SHP77 treated with DMSO at 0.1 percent for 48 hours (cell line): ENCODE data around the gene NTM.

Experiments
- DNase-seq: peaks from one replicate; lab custom pipeline; 2025; lab: John Stamatoyannopoulos, UW

Gene NTM

GRCh38 chr11:132114743-132115142 lies 744.3 kb downstream of the NTM start:
- no peak for DNase-seq

- DNase-seq = no peak
Measured at GRCh38 chr11:132115454-132115853, 745.0 kb downstream of the NTM start.

DNA sequence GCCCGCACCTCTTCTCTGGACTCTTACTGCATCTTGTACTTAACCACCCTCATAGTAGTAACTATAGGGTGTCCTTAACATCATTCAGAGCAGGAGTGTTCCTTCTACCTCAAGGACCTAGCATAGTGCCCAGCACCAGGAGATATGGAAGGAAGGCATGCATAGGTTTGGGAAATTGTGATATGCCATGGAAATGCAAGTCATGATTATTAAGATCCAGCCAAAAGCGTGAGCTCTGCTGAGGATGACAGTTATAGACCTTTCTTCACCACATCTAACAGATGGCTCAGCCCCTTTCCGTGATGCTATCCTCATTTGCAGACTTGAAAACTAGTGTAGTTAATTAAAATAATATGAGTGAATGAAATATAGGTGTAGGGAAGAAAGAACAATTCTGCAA lies 746.1 kb downstream of the NTM start:
- DNase-seq = no peak

DNA sequence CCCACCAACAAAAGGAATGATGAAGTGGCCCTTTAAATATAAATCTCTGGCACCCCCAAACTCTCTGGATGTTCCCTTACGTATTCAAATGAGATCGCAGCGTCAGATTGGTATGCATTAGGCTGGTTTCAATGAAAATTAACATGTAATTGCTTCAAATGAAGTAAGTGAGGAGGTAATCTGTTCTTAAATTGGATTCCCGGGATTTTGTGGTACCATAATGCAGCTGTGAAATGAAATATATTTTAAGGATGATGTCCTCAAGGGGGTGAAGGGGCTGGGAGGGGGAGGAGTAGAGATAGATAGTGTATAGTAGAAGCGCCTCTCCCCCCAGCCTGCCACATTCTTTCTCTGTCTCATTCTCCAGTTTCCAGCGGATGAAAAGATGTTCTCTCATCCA lies 748.2 kb downstream of the NTM start:
- DNase-seq = no peak

GRCh38 chr11:132119573-132119972 lies 749.2 kb downstream of the NTM start:
- DNase-seq = no peak

- no peak for DNase-seq
Measured at GRCh38 chr11:132122735-132123134, 752.3 kb downstream of the NTM start.

- no peak for DNase-seq
Measured at GRCh38 chr11:132123449-132123848, 753.0 kb downstream of the NTM start.

DNA sequence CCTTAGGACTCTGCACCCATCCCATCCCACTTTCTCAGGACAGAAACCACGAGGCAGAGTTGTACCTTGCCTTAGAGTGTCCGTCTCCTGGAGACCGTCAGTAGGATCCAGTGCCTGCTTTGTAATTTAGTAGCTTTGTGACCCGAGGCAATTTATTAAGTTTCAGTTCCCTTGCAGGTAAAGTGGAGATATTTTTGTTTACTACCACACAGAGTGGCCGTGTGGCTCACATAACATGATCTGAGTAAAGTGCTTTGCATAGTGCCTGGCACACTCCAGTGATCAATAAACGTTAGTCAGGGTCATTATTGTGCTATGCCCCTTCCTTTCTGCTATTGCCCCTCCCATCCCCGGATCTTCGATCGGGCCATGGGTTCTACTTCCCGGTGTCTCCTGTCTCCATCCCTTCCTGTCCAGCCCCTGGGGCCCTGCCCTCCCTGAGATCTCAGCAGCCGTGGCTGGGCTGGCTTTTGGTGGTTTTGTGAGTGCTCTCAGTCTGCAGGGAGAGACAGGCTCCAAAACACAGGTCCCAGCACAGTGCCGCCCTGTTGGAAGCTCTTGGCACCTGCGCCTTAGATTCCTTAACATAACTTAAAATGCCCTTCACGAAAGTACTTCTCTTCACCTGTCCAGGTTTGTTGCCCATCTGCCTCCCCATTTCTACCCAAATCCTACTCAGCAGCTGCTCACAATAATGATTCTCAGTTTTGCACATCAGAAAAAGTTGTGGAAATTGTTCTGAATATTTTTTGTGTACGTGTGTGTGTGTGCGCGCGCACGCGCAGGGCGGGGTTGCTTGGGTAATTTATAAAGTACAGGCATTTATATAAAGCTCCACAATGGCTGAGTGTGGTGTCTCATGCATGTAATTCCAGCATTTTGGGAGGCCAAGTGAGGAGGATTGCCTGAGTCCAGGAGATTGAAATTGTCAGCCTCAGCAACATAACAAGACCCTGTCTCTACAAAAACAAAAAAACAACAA lies 753.7 kb downstream of the NTM start:
- no peak for DNase-seq

DNA sequence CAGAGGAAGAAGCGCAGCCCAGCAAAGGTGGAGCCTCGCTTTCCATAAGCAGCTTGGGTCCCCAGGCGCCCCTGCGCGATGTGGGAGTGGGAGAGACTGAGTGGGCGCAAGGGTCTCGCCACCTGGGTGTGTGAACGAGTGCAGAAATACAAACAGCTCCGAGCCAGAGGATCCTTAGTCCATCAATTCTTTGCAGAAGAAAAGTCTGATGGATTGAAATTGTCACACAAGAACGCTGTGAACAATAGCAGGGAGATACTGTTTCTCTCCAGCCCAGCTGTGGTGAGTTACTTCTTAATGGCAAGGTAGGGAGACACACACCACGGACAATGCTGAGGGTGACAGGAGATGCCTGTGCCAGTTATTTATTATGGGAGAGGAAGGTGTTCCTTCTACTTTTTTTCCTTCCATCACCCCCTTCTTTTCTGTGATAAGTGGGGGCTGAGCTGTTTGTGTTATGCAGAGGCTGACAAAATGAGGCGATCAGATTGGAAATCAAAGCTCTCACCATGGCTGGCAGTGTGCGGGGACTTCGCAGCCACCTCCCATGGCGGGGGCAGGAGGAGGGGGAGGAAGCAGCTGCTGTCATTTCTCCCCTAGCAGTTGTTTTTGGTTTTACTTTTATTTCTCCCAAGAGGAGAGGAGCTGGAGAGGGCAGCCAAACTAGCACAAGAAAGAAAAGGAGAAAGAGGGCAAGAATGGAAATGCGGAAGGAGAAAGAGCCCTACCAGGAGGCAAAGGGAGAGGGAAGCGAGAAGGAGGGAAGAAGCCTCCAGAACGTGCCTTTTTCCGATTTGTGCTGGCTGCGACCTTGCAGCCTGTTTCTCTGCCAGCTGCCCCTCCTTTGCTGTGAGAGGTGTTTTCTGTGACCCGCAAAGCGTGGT lies 755.8 kb downstream of the NTM start:
- DNase-seq = peak; percentile 62

- peak; percentile 30 for DNase-seq
Measured at GRCh38 chr11:132126973-132127899, 756.8 kb downstream of the NTM start.

DNA sequence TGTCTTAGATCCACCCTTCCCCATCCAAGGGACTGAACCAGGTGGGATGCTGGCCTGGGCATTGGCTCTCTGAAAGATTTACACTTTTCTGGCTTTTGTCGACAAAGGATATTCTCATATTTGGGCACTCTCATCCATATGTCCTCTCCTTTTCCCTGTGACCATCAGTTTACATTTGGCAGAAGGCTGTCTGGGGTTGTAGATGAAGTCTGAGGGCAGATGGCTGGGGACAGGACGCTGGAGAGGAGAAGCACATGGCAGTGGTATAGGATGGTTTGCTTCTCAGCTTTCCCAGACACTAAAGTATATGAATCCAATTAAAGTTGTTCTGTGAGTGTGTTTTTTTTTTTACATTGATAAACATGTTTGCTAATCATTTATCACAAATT lies 757.5 kb downstream of the NTM start:
- DNase-seq = no peak

DNA sequence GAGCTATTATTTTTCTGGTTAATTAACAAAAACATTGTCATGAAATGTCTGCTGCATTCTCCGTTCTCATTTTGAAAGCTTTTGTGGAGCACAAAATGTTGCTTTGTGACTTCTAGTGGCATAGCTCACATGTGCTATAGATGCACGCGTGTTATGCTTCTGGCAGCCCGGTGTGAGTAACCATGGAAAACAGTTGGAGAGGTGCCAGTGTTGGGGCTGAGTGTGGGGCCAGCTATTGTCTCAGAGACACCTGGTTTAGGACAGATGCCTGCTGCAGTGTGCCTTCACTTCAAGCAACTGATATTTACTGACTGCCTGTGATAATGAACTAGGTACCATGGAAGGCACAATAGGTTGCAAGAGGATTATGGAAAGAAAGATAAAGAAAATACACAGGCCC lies 760.6 kb downstream of the NTM start:
- peak; percentile 82 for DNase-seq

DNA sequence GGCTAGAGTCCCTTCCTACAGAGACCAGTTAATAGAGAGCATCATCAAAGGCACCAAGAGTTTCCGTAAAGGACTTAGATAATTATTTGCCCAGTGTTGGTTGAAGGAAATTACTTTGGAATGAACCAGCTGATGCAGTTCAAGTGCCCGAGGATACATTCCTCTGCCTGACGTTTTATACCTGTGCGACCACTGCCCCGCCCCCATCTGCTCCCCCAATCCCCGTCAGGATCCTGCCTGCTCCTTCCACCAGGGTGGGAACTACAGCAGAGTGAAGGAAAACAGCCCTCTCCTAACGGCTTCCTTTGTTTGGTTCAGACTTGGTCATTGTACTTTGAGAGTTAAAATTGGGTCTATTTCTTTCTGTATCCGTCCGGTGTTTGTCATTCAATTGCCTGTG lies 761.5 kb downstream of the NTM start:
- no peak for DNase-seq

DNA sequence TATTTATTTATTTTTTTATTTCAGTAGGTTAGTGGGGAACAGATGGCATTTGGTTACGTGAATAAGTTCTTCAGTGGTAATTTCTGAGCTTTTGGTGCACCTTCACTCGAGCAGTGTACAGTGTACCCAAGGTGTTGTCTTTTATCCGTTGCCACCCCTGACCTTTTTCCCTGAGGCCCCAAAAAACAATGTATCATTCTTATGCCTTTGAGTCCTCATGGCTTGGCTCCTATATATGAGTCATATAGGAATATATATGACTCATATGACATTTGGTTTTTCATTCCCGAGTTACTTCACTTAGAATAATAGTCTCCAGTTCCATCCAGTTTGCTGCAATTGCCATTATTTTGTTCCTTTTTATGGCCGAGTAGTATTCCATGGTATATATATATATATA lies 763.9 kb downstream of the NTM start:
- no peak for DNase-seq

DNA sequence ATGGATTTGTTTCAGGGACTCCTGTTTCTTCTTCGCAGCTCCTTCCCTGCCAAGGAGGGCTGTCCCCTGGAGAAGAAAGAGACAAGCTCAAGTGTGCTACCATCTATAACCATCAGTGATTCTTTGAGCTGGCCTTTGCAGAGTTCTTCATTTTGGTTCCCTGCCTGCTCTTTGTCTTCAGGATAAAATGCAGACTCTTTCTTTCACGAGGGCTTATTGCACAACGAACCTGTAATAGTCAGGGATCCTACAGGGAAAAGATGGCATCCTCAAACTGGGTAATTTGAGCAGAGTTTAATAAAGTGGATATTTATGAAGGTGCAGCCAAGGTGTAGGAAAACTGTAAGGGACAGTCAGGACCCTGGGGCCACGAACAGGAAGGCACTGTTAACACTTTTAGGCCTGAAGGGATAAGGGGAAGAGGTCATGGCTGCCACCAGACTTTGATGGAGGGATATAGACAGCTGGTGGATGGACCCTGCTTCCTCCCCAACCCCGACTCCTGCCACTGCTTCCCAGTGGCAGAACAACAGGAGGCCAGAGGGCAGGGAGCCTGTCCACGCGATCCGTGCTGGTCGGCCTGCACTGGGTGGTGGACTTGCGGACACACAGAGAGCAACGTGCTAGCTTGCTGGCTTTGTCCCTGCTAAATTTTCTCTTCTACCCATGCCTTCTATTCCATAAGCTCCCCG lies 767.0 kb downstream of the NTM start:
- DNase-seq = no peak

DNA sequence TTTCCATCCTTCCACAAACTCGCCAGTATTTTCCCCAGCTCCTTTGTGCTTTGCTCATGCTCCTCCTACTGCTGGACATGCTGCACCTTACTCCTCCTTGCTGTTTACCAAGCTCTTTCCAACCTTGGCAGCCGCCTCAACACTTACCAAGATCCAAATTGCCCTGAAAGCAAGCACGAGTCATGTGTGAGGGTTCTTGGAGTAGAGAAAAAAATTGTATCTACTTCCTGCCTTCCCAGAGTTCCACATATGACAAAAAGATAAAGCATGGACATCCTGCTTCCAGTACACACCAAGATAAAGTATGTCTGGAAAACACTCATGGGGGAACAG lies 767.5 kb downstream of the NTM start:
- no peak for DNase-seq

- no peak for DNase-seq
Measured at GRCh38 chr11:132139181-132139580, 768.8 kb downstream of the NTM start.

- DNase-seq = no peak
Measured at GRCh38 chr11:132140056-132140455, 769.6 kb downstream of the NTM start.

DNA sequence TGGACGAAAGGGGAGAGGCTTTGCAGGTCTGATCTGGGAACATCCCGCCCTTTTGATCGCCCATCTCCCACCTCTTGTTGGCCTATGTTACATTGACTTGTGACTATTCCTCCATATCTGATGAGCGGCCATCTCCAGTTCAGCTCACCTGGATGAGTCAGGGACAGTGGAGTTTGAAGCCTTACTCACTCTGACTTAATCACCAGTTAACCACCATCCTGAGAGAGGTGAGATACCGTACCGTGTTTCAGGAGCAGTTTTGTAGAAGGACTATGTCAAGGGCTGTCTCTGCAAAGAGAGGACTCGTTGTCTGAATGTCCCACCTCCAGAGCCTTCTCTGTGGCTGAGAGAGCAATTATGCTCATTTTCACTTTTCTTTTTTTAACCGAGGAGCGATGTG lies 771.7 kb downstream of the NTM start:
- no peak for DNase-seq

GRCh38 chr11:132142554-132142953 lies 772.1 kb downstream of the NTM start:
- DNase-seq = no peak

GRCh38 chr11:132147464-132147863 lies 777.0 kb downstream of the NTM start:
- no peak for DNase-seq
